ENCODE measurements around the gene ABL2.

Gene ABL2

GRCh38 chr1:179089827-179090482 lies 139.5 kb downstream of the ABL2 start:
- DNase-seq, result no peak

DNA sequence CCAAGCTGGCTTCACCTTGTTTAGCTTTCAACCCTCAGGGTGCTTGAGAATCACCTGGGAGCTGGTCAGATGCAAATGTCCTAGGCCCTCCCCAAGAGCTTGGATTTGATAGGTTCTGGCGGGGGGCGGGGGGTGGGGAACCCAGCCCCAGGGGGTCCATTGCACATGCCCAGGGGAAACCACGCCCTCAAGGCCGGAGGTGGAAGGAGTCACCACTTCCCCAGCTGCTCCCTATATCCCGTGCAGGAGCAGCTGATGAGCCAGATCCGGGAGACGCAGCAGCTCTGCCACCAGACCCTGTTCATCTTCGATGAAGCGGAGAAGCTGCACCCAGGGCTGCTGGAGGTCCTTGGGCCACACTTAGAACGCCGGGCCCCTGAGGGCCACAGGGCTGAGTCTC lies 141.8 kb downstream of the ABL2 start:
- DNase-seq, result no peak

DNA sequence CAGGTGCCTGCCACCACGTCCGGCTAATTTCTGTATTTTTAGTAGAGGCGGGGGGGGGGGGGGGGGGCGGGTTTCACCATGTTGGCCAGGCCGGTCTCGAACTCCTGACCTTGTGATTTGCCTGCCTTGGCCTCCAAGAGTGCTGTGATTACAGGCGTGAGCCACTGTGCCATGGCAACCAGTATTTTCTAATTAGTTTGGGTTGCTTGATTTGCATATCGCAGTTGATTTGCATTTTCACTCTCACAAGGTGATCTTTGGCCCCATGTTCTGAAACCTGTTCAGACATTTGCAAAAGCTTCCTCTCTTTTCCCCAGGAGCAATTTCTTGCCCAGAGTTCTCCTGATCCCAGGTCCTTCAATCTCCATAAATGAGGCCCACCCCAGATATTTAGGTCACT lies 145.9 kb downstream of the ABL2 start:
- no peak for DNase-seq

DNA sequence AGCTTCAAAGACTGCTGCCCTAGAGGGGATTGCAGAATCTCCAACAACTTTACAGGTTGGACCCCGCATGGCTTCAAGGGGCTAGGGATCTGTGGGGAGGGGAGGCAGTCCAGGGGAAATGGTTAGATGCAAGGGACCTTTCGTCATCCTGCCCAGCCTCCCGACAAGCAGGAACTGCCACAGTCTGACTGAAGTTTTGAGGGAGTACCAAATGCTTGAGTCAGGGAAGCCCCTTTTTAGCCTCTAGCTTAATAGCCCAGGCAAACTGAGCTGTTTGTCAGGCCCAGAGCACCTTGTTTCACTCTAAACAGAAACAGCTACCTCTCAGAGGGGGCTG lies 146.5 kb downstream of the ABL2 start:
- no peak for DNase-seq

DNA sequence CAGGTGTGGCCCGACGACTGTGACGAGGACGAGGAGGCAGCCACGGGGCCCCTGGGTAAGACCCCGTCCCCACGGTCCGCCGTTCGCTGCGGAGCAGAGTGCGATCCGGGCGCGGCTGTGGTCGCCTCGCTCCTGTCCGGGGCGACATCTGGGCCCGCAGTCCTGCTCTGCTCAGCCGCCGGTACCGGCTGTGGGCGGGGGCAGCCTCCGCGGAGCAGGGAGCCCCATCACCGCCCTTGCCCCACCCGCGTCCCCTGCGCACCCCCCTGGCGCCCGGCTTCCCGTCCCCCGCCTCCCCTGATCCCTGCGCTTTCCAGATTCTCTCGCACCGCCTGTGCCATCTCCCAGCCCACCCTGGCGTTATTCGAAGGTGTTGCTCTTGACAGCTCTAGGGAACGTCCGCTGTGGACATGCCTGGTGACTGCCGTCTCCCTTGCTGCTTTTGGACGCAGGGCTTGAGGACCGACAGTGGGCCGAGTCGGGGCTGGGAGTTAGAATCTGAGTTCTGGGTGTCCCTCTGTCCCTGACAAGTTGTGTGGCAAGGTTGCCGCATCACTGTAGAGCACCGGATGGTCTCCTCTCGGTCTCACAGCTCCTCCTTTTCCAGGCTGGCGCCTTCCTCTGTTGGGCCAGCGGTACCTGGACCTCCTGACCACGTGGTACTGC lies 147.0 kb downstream of the ABL2 start:
- peak; percentile 47 for DNase-seq

DNA sequence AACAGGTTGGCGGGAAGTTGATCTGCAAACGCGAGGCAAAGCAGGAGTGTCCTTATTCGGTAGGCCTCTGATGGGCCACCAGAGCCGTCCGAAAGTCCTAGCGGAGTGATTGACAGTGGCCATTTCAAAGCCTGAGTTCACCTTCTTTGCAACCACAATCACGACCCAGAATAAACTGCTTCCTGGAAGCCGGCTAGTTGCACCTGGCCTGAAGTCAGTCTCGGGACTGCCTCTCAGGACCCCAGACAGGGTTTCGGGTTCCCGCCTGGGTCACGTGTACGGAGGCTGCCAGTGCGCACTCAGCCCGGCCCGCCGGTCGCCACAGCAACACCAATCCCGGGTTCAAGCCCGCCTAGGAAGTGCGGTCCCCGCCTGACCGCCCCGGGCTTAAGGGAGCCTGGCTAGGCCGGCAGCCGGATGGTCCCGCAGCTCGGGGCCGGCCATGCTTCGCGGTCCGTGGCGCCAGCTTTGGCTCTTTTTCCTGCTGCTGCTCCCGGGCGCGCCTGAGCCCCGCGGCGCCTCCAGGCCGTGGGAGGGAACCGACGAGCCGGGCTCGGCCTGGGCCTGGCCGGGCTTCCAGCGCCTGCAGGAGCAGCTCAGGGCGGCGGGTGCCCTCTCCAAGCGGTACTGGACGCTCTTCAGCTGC lies 147.7 kb downstream of the ABL2 start, which contains the start of gene TOR3A:
TOR3A (plus strand) TSS at position 384 of the 646 bp plus-strand sequence; CDS start at position 443, 59 bp downstream.
- peak; percentile 75 for DNase-seq

DNA sequence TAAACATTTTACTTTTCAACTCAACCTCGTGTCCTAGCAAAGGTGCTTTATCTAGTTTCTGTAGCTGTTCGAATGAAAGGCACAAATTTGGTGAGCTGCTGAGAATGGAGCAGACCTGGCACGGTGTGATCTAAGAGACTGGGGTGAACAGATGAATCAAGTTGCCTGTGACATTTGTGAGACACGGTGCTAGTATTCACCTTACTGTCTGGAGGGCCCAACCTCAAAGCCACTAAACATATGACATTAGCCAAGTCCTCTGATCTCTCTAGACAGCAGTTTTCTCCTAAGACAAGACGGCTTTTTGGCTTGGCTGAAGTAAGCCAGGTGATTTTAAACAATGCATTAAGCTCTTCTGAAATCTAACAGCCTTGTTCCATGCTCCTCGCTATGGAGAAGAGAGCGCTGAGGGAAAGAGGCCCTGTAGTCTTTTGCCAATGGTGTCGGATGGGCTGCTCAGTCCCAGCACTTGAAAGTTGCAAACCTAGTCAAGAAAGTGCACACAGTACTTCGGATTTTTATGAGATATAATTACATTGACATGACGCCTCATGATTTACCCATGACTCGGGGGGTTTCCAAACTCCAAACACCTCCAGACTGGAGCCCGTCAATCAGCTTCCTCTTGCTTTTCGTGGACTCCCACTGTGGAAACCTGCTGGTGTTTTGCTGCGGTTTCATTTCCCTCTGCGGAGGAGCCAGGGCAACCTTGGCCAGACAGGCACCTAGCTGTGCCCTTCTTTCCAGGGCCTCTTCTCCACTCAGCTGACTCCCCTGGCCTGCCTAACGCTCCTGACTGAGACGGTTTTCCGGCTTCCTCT lies 148.4 kb downstream of the ABL2 start:
- DNase-seq, result peak; percentile 49

DNA sequence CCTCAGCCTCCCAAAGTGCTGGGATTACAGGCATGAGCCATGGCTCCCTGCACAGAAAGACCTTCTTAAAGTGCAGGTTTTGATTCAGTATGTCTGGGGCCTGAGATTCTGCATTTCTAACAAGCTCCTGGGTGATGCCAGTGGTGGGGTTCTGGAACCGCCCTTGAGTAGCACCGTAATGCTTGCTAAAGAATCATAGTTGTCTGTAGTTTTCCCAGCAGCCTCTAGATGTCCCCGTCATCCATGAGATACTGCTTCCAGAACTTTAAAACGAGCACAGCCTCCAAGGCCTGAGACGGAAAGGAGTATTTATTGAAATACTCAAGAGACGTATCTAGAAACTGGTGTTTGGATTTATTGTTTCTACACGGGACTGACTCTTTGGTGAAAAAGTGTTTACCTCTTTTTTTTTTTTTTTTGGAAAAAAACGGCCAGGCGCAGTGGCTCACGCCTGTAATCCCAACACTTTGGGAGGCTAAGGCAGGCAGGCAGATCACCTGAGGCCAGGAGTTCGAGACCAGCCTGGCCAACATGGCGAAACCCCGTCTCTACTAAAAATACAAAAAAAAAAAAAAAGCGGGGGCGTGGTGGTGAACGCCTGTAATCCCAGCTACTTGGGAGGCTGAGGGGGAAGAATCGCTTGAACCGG lies 150.2 kb downstream of the ABL2 start:
- no peak for DNase-seq

DNA sequence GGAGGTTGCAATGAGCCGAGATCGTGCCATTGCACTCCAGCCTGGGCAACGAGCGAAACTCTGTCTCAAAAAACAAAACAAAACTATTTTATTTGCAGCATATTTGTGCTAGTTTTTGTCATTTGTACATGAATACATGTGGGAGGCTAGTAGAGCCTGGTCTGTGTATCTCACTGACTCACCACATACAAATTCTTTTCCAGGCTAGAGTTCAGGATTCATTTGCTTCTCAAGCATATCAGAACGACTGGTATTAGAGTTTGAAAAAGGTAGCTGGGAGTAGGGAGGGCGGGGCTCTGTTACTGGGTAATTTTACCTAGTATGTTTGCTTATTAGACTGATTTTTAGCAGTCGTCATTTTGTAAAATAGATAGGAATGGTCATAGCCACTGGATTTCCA lies 152.1 kb downstream of the ABL2 start:
- DNase-seq, result no peak

DNA sequence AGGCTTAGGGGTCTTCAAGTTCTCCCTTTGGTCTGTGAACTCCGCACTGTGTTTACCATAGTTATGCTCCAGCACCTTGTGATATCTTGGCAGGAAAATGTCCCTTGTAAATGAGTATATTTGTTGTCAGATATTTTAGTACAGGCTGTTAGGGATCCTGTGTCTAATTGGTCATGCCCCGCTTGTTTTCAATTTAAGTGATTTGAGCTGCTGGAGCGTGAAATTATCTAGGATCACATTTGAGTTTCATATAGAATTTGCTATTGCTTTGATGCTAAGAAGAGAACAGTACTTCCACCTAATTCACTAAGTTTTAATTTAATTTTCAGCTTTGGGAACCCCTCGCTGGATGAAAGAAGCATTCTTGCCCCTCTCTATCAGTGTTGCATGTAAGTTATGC lies 163.0 kb downstream of the ABL2 start:
- no peak for DNase-seq

GRCh38 chr1:179061360-179062282 lies 167.9 kb downstream of the ABL2 start:
- DNase-seq, result no peak

DNA sequence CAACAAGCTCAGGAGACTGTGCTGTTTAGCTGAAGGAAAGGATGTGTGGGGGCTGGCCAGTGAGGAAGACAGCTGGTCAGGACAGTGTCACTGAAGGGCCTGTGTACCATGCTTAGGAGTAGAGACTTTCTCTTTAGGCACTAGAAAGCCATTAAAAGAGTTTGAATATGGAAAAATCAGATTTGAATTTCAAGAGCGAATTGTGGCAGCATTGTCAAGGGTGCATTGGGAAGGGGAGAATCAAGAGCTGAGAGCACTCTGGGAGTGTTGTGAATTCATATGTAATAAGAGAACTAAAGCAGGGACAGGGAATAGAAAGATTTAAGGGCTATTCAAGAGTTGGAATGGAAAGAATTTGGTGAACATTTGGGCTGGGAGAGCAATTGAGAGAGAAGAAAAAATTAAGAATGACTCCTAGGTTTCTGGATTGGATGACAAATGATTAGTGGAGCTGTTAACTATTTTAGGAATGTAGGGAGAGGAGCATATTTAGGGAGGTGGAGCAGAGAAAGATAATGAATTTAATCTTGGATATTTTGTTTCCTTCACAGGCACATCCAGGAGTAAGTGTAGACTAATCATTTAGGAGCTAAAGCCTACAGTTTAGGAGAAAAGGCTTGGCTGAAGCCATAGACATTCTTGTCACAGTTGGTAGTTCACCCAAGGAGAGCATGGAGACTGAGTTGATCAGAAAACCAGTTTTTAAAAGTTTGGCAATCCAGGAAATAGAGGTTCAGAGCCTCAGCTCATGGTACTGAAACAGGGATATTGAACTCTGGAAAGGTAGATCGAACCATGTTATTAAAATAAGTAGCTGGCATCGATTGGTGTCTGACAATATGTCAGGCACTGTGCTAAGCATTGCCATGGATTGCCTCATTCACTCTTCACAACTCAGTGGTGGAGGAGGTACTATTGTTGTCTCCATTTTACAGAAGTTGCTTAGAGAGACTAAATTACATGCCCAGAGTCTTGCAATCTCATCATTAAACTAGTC lies 170.7 kb downstream of the ABL2 start:
- no peak for DNase-seq

DNA sequence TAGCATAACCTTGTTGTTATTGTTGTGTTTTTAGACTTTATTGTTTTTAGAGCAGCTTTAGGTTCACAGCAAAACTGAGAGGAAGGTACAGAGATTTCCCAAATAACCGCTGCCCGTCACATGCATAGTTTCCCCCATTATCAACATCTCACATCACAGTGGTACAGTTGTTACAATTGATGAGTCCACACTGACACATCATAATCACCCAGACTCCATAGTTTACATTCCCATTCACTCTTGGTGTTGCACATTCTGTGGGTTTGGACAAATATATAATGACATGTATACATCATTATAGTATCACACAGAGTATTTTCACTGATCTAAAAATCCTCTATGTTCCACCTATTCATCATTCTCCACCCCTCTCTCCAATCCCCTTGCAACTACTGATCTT lies 173.5 kb downstream of the ABL2 start:
- DNase-seq, result no peak

DNA sequence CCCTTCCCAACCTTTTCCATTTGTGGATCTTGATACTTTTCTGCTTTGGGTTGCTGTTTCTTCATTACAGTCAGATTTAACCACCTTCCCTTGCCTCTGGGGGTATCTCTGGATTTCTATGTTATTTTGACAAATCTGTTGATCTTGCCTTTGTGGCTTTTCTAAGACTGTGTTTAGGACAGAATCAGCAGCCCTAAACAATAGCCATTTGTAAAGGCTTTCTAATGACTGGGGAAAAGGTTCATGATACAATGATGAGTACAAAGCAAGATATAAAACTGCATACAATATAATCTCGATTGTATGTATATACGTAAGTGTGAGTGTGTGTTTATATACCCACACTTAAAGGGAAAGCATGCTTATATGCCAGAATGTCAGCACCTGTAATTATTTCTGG lies 176.0 kb downstream of the ABL2 start:
- DNase-seq, result no peak

DNA sequence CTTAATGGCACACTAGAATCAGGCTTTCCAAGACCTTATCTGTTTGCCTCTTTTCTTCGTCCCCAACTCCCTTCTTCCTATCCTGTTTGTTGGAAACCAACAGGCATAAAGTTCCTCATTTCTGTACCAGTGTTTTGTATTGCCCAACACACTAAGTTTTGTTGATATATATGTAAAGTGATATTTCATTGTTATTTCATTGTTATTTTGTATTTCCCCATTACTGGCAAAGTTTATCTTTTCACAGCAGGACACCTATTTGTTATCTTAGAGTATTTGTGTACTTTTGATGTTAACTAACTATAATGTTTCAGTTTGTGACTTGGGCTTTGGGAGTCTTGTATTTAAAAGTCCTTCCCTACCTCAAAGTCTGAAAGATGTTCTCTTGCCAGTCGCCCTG lies 176.7 kb downstream of the ABL2 start:
- no peak for DNase-seq

Data from activated CD4-positive, CD25-positive, alpha-beta regulatory T cell treated with anti-CD3 and anti-CD28 coated beads, Interleukin-2, amount 50 U/mL, for 72 hours (primary cell).